ENCODE data around the gene SRR. TPM values are rescaled to one million over a fixed set of nuclear protein-coding genes. Genes with fewer than 3 reads are reported as not detected.
A peak's percentile ranks its signal among the peaks of the same experiment; 100 is the strongest.

SRR gene
- polyA plus RNA-seq, 1 experiment, result 27.3 TPM

- Histone ChIP-seq H3K27ac (ENCODE audit: low read depth, low read length) (no peak overlapping the region), H3K27me3 (ENCODE audit: control insufficient read depth, insufficient read depth, low read length) (no peaks in the 10 kb centered on the region), H3K9me3 (ENCODE audit: control insufficient read depth, insufficient read depth, low read length) (no peaks in the 10 kb centered on the region), H3K4me3 (ENCODE audit: low read depth, low read length) (no peak overlapping the region)
- POLR2A ChIA-PET, result no interaction called here
- no peak for TF ChIP-seq CTCF (IDR thresholded peaks at IDR 0.05; ENCODE audit: low read depth, low read length)
- DNase-seq (ENCODE audit: low read depth, low spot score), result no peak
- CTCF ChIA-PET, result interaction anchor here (1.4 kb wide), 1 partner anchor 18 kb away, joined by 3 read pairs; no protein-coding TSS in a partner anchor
Observed at GRCh38 chr17:2364763-2365116, 61.0 kb downstream of the SRR start.

GRCh38 chr17:2365132-2365531 is 61.4 kb downstream of the SRR start:
- H3K27me3 ChIP-seq (ENCODE audit: control insufficient read depth, insufficient read depth, low read length), result no peaks in the 10 kb centered on the region
- POLR2A ChIA-PET, result no interaction called here
- no peak for TF ChIP-seq CTCF (IDR thresholded peaks at IDR 0.05; ENCODE audit: low read depth, low read length)
- CTCF ChIA-PET, result interaction anchor here (1.4 kb wide), 1 partner anchor 18 kb away, joined by 3 read pairs; no protein-coding TSS in a partner anchor
- no peaks in the 10 kb centered on the region for H3K9me3 ChIP-seq (ENCODE audit: control insufficient read depth, insufficient read depth, low read length)
- no peak overlapping the region for H3K4me3 ChIP-seq (ENCODE audit: low read depth, low read length)
- no peak overlapping the region for H3K27ac ChIP-seq (ENCODE audit: low read depth, low read length)
- no peak for DNase-seq (ENCODE audit: low read depth, low spot score)

GRCh38 chr17:2366747-2367494 is 63.2 kb downstream of the SRR start:
- Histone ChIP-seq H3K9me3 (ENCODE audit: control insufficient read depth, insufficient read depth, low read length) (no peaks in the 10 kb centered on the region), H3K27ac (ENCODE audit: low read depth, low read length) (no peak overlapping the region), H3K27me3 (ENCODE audit: control insufficient read depth, insufficient read depth, low read length) (no peaks in the 10 kb centered on the region), H3K4me3 (ENCODE audit: low read depth, low read length) (no peak overlapping the region)
- peak; percentile 39 for TF ChIP-seq CTCF (IDR thresholded peaks at IDR 0.05; ENCODE audit: low read depth, low read length)
- DNase-seq (ENCODE audit: low read depth, low spot score), result no peak
- POLR2A ChIA-PET, result no interaction called here
- CTCF ChIA-PET, result interaction anchor here (0.5 to 2.2 kb wide), 7 partner anchors 14 to 1108 kb away, joined by 3 to 5 read pairs (median 4); no protein-coding TSS in a partner anchor

- ChIA-PET CTCF (interaction anchor here (1.2 to 2.2 kb wide), 4 partner anchors 14 to 48 kb away, joined by 3 to 10 read pairs (median 5); no protein-coding TSS in a partner anchor), POLR2A (interaction anchor here (0.6 to 1.5 kb wide), 3 partner anchors 14 to 312 kb away, joined by 4 to 5 read pairs (median 4); partner anchors contain the start of gene TSR1)
- TF ChIP-seq CTCF (IDR thresholded peaks at IDR 0.05; ENCODE audit: low read depth, low read length), result no peak
- H3K9me3 ChIP-seq (ENCODE audit: control insufficient read depth, insufficient read depth, low read length), result no peaks in the 10 kb centered on the region
- H3K27ac ChIP-seq (ENCODE audit: low read depth, low read length), result no peak overlapping the region
- DNase-seq (ENCODE audit: low read depth, low spot score), result no peak
- no peak overlapping the region for H3K4me3 ChIP-seq (ENCODE audit: low read depth, low read length)
- no peaks in the 10 kb centered on the region for H3K27me3 ChIP-seq (ENCODE audit: control insufficient read depth, insufficient read depth, low read length)
Observed at GRCh38 chr17:2368359-2368758, 64.6 kb downstream of the SRR start.

GRCh38 chr17:2369039-2369438 is 65.3 kb downstream of the SRR start:
- no peak for TF ChIP-seq CTCF (IDR thresholded peaks at IDR 0.05; ENCODE audit: low read depth, low read length)
- no peak overlapping the region for H3K27ac ChIP-seq (ENCODE audit: low read depth, low read length)
- DNase-seq (ENCODE audit: low read depth, low spot score), result no peak
- ChIA-PET POLR2A (interaction anchor here (1.0 to 1.5 kb wide), 2 partner anchors 13 to 33 kb away, joined by 4 to 5 read pairs; partner anchors contain the start of gene TSR1), CTCF (interaction anchor here (1.2 to 1.9 kb wide), 2 partner anchors 16 to 47 kb away, joined by 3 to 10 read pairs; no protein-coding TSS in a partner anchor)
- H3K9me3 ChIP-seq (ENCODE audit: control insufficient read depth, insufficient read depth, low read length), result no peaks in the 10 kb centered on the region
- no peaks in the 10 kb centered on the region for H3K27me3 ChIP-seq (ENCODE audit: control insufficient read depth, insufficient read depth, low read length)
- no peak overlapping the region for H3K4me3 ChIP-seq (ENCODE audit: low read depth, low read length)
